Ovary (tissue), 3 donors: ENCODE results near the gene RNLS.

Experiments
- POLR2A ChIP-seq: fragments of 450-650 bp; IDR thresholded peaks from one replicate; pipeline ENCODE4 v1.6.1; 2017; ENCODE audit warnings: antibody characterized with exemption, mild to moderate bottlenecking, moderate library complexity
- TF ChIP-seq, protein P1 (sequence below), 3 donors: fragments of 450-650 bp in 2 of 3; fragments of 200-600 bp in 1 of 3; IDR thresholded peaks; one replicate each; pipeline versions ENCODE4 v1.5.1 to v1.8.0; 2016 to 2022; ENCODE audit warnings: antibody characterized with exemption in 3 of 3, mild to moderate bottlenecking in 1 of 3
- donor health status: DM: no; HTN: no; CAD: no.

DNA sequence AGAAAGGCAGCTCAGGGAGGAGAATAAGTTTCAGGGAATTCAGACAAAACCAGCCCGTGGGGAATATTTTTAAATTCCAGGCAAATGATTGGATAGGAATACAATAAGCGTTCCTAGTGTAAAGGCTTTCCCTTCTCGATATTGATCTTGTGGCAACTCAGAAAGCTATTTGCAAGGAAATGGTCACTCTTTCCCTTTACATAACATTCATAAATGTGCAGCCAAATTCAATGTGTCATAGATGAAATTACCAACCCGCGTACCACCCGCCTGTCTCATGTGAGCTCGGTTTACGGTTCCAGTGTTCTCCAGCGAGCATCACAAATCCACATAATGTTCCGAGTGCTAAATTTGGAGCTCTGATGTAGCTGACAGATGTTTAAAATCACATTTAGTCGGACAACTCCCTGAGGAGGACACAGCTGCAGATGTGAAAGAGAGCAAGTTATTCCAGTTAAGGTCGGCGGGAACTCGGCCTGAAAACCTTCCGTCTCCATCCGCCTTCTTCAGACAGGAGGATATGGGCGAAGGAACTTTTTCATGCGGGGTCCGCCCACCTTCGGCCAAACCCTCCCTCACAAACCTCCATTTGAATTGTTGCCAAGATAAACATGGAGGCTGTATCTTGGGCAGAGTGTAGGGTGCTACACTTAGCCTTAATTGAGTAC lies 327.0 kb downstream of the RNLS start:
- no peak for TF ChIP-seq POLR2A
- TF ChIP-seq, protein P1, sequence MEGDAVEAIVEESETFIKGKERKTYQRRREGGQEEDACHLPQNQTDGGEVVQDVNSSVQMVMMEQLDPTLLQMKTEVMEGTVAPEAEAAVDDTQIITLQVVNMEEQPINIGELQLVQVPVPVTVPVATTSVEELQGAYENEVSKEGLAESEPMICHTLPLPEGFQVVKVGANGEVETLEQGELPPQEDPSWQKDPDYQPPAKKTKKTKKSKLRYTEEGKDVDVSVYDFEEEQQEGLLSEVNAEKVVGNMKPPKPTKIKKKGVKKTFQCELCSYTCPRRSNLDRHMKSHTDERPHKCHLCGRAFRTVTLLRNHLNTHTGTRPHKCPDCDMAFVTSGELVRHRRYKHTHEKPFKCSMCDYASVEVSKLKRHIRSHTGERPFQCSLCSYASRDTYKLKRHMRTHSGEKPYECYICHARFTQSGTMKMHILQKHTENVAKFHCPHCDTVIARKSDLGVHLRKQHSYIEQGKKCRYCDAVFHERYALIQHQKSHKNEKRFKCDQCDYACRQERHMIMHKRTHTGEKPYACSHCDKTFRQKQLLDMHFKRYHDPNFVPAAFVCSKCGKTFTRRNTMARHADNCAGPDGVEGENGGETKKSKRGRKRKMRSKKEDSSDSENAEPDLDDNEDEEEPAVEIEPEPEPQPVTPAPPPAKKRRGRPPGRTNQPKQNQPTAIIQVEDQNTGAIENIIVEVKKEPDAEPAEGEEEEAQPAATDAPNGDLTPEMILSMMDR (IDR thresholded peaks at IDR 0.05) = no peak
